ES-I3 (cell line): ENCODE measurements around the gene BANF1.
"Not testable (repeated sequence)": the region's sequence is repeated elsewhere in the genome, so short reads cannot be mapped to it uniquely, and the experiment has no call there.

ENCODE experiments used
- H3K36me3 ChIP-seq: 2 replicates; pipeline ENCODE4 v1.6.1; 2013; ENCODE audit warnings: mild to moderate bottlenecking, low read length, control low read depth, moderate library complexity; ENCODE audit not compliant: insufficient read depth
- H3K4me1 ChIP-seq: 2 replicates; pipeline ENCODE4 v1.6.1; 2013; ENCODE audit warnings: mild to moderate bottlenecking, control low read depth, low read length; ENCODE audit not compliant: insufficient read depth
- H3K9ac ChIP-seq: 2 replicates; pipeline ENCODE4 v1.6.1; 2013; ENCODE audit warnings: low read depth, mild to moderate bottlenecking, low read length, moderate library complexity
- H3K9me3 ChIP-seq: 2 replicates; pipeline ENCODE4 v1.6.1; 2013; ENCODE audit warnings: mild to moderate bottlenecking, low read length, moderate library complexity; ENCODE audit not compliant: control insufficient read depth, insufficient read depth

The BANF1 gene

DNA sequence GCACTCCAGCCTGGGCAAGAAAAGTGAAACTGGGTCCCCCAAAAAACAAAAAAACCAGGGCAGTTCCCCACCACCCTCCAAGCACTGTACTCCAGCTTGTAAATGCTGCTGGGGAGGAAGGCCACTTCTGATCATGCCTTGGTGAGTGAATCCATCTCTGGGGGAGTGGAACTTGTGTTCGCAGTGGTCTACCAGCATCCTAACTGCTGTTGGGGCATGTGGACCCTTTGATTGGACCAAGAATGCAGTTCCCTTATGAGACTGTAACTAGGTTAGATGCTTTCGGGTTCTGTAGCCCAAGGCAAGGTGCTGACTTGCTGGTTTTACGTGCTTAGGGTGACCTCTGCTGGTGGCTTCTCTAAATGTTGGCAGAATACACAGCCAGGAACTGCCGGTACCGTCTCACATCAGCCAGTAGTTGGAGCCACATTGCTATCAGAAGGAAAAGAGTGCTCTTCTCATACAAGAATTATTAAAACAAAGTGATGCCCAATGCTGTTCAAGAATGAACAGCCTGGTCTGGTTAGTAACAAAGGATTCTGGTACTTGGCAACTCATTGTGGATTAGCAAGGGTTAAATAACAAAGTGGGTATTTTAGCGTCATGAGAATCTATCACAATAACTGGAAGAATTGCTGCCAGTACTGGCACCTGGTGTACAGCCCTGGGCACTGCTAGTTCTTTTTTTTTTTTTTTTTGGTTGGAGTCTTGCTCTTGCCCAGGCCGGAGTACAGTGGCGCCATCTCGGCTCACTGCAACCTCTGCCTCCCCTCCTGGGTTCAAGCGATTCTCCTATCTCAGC, 13.3 kb upstream of the BANF1 start:
- Histone ChIP-seq H3K9me3 (no peaks in the 10 kb centered on the region), H3K9ac (no peak overlapping the region), H3K36me3 (no peaks in the 10 kb centered on the region), H3K4me1 (no peaks in the 10 kb centered on the region)

DNA sequence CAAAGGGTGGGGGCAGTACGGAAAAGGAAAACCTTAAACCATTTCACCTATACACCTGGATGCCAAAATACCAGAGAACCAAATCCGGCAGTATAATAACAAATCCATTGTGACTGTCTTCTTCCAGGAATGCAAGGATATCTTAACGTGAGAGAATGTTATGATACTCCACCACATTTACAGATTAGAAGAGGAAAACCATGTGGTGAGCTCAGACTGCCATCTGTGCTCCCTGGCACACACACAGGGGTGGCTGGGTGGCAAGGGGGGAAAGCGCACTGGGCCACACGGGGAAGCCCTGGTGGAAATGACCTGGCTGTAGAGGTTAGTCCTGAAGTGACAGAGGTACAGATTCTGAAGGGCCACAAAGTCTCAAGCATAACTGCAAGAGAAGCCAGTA, 10.2 kb upstream of the BANF1 start:
- H3K9ac ChIP-seq, result no peak overlapping the region
- no peaks in the 10 kb centered on the region for H3K9me3 ChIP-seq
- no peaks in the 10 kb centered on the region for H3K4me1 ChIP-seq
- H3K36me3 ChIP-seq, result no peaks in the 10 kb centered on the region

DNA sequence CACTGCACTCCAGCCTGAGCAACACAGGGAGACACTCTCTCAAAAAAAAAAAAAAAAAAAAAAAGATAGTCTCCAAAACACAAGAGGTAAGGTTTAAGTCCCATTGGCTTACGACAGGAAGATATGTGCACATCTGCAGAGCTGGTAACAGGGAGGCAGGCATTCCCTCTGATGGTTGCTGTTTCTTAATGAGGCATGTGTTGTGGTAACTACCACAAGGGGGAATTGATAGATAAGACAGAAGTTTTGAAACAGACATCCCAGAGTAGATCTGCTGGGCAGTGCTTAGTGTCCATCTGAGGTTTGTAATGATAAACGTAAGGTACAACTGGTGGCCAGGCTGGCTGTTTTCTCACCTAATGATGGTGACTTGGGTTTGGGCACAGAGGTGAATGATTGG, 5.0 kb upstream of the BANF1 start:
- Histone ChIP-seq H3K4me1 (no peaks in the 10 kb centered on the region), H3K9ac (no peak overlapping the region), H3K9me3 (no peaks in the 10 kb centered on the region), H3K36me3 (peaks cover 29% of the 10 kb centered on the region)

GRCh38 chr11:66002648-66003225, 434 bp downstream of the BANF1 start:
- H3K4me1 ChIP-seq, result peaks cover 12% of the 10 kb centered on the region; the same call in 1 of the 2 replicates
- no peaks in the 10 kb centered on the region for H3K9me3 ChIP-seq
- peaks cover 25% of the 10 kb centered on the region for H3K36me3 ChIP-seq
- peak overlapping the region; percentile 83 for H3K9ac ChIP-seq

- H3K36me3 ChIP-seq, result peaks cover 19% of the 10 kb centered on the region
- H3K4me1 ChIP-seq, result peaks cover 12% of the 10 kb centered on the region; the same call in 1 of the 2 replicates
Measured at GRCh38 chr11:66003291-66003690, 988 bp downstream of the BANF1 start.

GRCh38 chr11:66004186-66004585, 1.9 kb downstream of the BANF1 start:
- H3K36me3 ChIP-seq, result peaks cover 10% of the 10 kb centered on the region

More at GRCh38 chr11:66003291-66003690, 988 bp downstream of the BANF1 start:
- Histone ChIP-seq H3K9me3 (no peaks in the 10 kb centered on the region), H3K9ac (peak overlapping the region; percentile 83; the same call in 1 of the 2 replicates)

DNA sequence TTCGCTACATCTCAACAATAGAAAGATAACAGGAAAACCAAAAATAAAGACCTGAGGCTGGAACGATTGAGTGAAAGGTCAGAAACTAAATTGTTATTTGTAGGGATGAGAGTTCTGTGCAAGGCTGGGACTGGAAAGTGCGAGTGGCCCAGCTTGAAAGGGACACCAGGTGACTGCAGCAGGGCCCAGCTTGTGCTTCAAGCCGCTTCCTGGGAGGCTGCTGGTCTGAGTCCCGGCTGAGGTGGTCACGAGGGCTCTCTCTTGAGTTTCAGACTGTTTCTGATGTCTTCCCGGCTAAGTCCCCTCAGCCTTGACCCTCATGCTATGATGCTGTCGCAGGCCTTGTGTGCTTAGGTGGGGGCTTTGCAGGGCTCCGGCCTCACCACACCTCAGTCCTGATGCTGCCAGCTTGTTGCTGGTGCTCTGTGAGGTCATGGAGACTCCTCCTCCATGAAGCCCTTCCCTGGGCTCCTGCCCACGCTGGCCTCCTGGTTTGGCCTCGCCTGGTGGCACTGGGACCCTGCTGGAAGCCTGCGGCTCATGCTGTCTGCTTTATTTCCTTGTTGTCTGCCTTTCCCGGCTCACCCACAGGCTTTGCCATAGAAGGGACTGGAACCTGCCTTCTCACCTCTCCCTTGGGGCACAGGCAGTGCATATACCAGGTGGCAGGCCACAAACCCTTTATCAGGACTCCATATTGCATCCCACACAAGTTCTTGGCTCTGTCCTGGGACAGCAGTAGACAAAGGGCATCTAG, 4.0 kb downstream of the BANF1 start:
- Histone ChIP-seq H3K9ac (no peak overlapping the region), H3K9me3 (no peaks in the 10 kb centered on the region), H3K36me3 (no peaks in the 10 kb centered on the region), H3K4me1 (peaks cover 14% of the 10 kb centered on the region)

More at GRCh38 chr11:66004186-66004585, 1.9 kb downstream of the BANF1 start:
- Histone ChIP-seq H3K4me1 (peaks cover 14% of the 10 kb centered on the region), H3K9ac (no peak overlapping the region), H3K9me3 (no peaks in the 10 kb centered on the region)

- Histone ChIP-seq H3K36me3 (no peaks in the 10 kb centered on the region), H3K4me1 (peaks cover 14% of the 10 kb centered on the region), H3K9me3 (no peaks in the 10 kb centered on the region), H3K9ac (no peak overlapping the region)
Measured at GRCh38 chr11:66006891-66007176, 4.5 kb downstream of the BANF1 start.

DNA sequence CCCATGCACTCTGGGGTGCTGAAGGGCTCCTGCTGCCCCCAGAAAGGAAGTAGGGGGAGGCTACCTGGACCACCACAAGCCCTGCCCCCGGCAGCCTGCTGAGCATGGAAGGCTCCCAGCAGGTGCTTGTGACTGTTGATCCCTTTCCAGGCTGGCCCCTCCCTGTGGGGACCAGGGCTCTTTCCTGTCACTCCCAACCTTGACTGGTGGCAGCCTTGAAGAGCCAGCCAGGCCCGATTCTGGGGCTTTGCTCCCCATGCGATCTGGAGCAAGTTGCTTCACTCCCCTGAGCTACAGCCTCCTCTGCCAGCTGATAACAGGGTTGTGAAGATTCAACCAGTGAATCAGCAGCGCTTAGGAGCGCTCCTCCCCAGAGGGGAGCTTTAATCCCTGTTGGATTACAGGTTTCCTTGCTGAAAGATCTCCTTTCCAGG, 4.9 kb downstream of the BANF1 start:
- H3K36me3 ChIP-seq, result no peaks in the 10 kb centered on the region
- H3K9me3 ChIP-seq, result no peaks in the 10 kb centered on the region
- no peak overlapping the region for H3K9ac ChIP-seq
- peaks cover 14% of the 10 kb centered on the region for H3K4me1 ChIP-seq

- Histone ChIP-seq H3K9me3 (no peaks in the 10 kb centered on the region), H3K36me3 (no peaks in the 10 kb centered on the region), H3K4me1 (peaks cover 19% of the 10 kb centered on the region), H3K9ac (no peak overlapping the region)
Measured at GRCh38 chr11:66008095-66008467, 5.8 kb downstream of the BANF1 start.

DNA sequence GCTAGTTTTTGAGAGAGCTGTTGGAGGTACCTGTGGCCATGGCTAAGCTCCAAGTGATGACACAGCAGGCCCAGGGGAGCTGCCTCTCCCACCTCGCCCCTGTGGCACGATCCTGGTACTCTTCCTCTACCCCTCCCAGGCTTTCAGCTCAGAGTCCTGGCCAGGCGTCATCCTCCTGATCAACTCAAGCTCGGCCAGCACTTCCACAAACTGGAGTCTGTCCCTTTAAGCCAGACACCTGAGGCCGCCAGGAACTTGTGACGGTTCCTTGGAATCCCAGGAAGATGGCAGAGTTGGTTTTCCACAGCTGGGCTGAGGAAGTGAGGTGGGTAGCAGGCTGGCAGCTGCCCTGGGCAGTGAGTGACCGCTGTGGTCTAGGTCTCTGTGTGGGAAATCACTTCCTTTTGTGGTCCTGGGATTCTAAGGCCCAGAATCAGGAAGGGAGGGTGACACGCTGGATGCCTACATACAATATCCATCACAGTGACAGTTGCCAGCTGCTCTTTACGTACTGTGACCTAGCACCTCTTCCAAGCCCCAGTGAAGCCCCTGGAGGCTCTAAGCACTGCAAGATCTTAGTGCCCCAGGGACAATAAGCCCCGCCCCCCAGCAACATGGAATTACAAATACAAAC, 6.3 kb downstream of the BANF1 start:
- Histone ChIP-seq H3K9me3 (no peaks in the 10 kb centered on the region), H3K36me3 (no peaks in the 10 kb centered on the region), H3K9ac (no peak overlapping the region), H3K4me1 (peaks cover 23% of the 10 kb centered on the region)

DNA sequence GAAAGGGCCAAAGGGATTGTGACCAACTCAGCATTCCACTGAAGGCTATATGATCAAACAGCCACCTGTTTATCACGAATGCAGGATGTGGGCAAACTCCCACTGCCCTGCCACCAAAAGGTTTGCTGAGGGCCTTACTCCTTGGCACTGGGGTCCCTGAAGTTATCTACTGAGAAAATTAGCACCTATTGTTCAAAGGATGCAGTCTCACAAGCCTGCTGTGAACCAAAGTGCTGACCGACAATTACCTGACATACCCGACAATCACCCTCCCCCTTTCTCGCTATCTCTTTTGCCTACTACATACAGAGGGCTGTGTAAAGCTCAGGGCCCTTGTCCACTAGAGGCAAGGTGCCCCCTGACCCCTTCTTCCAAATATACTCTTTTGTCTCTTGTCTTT, 7.7 kb downstream of the BANF1 start:
- H3K9me3 ChIP-seq, H3K36me3 ChIP-seq, H3K9ac ChIP-seq: not testable (repeated sequence)
- H3K4me1 ChIP-seq, result peaks cover 23% of the 10 kb centered on the region

DNA sequence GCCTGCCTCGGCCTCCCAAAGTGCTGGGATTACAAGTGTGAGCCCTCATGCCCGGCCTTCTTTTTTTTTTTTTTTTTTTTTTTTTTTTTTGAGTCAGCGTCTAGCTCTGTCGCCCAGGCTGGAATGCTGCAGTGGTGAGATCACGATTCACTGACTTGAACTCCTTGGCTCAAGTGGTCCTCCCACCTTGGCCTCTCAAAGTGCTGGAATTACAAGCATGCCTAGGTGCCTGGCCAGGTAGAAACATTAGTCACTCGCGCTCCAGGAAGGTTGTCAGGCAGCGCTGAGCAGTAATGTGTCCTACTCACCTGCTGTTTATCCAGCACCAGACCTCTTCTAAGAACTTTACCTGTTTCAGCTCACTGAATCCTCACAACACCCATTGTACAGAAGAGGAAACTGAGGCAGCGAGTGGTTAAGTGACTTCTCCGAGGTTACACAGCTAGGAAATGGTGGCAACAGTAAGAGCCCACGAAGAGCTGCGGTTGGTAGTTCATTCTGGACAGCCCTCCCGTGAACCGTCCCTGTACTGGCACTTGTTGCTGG, 9.0 kb downstream of the BANF1 start:
- Histone ChIP-seq H3K36me3 (no peaks in the 10 kb centered on the region), H3K4me1 (peaks cover 23% of the 10 kb centered on the region), H3K9me3 (no peaks in the 10 kb centered on the region), H3K9ac (no peak overlapping the region; the same call in 1 of the 2 replicates)

GRCh38 chr11:66011785-66012303, 9.5 kb downstream of the BANF1 start, which contains the start of gene CST6:
Gene CST6, plus strand, starts transcription at chr11:66012008. Its CDS starts 37 bp downstream, at chr11:66012045.
- H3K4me1 ChIP-seq, result peaks cover 20% of the 10 kb centered on the region
- no peaks in the 10 kb centered on the region for H3K9me3 ChIP-seq

More at GRCh38 chr11:66011785-66012303, 9.5 kb downstream of the BANF1 start, which contains the start of gene CST6:
- no peak within 1 kb of the TSS; the same call in 1 of the 2 replicates for H3K9ac ChIP-seq
- no peaks in the 10 kb centered on the region for H3K36me3 ChIP-seq
